ENCODE measurements around the gene ALDH5A1.

- TF ChIP-seq CTCF (IDR thresholded peaks at IDR 0.05) = no peak
- no peak for TF ChIP-seq POLR2AphosphoS5 (IDR thresholded peaks at IDR 0.05)
- no peak for TF ChIP-seq POLR2A (IDR thresholded peaks at IDR 0.05)
Measured at GRCh38 chr6:24568683-24569082, 73.9 kb downstream of the ALDH5A1 start.
